Measurements from ENCODE around the gene UBE3C.

GRCh38 chr7:157266272-157266671 lies 127.5 kb downstream of the UBE3C start:
- TF ChIP-seq CTCF (IDR thresholded peaks at IDR 0.05) (no peak), POLR2A (IDR thresholded peaks at IDR 0.05) (no peak)

All from lower leg skin (tissue), 3 donors.